C4-2B (cell line): Measurements from ENCODE around the gene ANXA2R.

Experiments
- ZFX ChIP-seq: fragments of 450-650 bp; IDR thresholded peaks from 2 replicates; pipeline ENCODE4 v1.6.1; 2017
- TF ChIP-seq, protein P1 (sequence below): fragments of 450-650 bp; conservative IDR thresholded peaks from 2 replicates; pipeline ENCODE4 v1.5.1; 2017; ENCODE audit warnings: mild to moderate bottlenecking

DNA sequence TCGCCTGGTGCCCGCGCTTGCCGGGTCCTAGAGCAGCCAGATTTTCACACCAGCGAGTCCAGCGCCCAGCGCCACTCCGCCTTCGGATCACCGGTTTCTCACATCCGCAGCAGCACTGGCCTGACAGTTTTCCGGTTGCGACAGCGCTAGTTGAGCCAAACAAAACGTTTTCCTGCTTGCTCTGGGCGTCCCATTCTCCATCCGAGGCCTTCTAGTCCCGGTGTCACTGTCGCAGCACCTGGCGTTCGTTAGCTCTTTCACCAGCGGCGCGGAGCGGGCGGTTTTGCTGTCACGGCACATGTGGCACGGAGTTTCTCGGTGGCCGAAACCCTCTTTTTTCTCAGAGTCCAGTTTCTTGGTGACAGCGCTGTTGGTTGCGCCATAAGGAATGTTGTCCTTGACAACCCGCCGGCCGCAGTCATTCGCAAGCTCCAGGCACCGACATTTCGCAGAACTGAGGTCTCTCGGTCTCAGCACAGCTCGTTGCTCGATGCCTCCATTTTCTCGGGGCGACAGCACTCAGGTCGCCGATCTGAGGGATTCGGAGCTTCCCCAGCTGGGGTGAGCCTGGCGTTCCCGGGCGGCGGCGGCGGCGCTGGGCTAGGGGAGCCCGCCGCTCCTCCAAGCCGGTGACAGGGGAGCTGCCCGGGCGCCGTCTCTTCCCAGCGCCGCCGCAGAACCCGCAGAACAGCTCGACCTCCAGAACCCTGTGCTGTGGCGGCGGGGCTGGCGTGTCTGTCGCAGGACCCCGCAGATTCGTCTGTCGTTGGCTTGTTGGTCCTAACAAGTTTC, 47.8 kb downstream of the ANXA2R start:
- TF ChIP-seq, protein P1, sequence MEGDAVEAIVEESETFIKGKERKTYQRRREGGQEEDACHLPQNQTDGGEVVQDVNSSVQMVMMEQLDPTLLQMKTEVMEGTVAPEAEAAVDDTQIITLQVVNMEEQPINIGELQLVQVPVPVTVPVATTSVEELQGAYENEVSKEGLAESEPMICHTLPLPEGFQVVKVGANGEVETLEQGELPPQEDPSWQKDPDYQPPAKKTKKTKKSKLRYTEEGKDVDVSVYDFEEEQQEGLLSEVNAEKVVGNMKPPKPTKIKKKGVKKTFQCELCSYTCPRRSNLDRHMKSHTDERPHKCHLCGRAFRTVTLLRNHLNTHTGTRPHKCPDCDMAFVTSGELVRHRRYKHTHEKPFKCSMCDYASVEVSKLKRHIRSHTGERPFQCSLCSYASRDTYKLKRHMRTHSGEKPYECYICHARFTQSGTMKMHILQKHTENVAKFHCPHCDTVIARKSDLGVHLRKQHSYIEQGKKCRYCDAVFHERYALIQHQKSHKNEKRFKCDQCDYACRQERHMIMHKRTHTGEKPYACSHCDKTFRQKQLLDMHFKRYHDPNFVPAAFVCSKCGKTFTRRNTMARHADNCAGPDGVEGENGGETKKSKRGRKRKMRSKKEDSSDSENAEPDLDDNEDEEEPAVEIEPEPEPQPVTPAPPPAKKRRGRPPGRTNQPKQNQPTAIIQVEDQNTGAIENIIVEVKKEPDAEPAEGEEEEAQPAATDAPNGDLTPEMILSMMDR: no peak
- TF ChIP-seq ZFX: no peak
